NB4 (cell line): Measurements from ENCODE around the gene PXMP4.

Experiments
- DNase-seq: peaks from one replicate; pipeline ENCODE4 v3.0.0; 2010; ENCODE audit warnings: low read depth
- H3K4me3 ChIP-seq: one replicate; pipeline ENCODE4 v1.5.1; 2011; ENCODE audit warnings: mild to moderate bottlenecking, low read depth, low read length, moderate library complexity
- MYC ChIP-seq: IDR thresholded peaks from 2 replicates; pipeline ENCODE4 v1.6.1; 2011; ENCODE audit warnings: low read depth, low read length
- POLR2A ChIP-seq: IDR thresholded peaks from 2 replicates; pipeline ENCODE4 v1.6.1; 2011; ENCODE audit warnings: mild to moderate bottlenecking; ENCODE audit not compliant: insufficient read length; ENCODE audit errors: extremely low read depth
- TF ChIP-seq, protein P1 (sequence below): IDR thresholded peaks from one replicate; pipeline ENCODE4 v1.5.1; 2012; ENCODE audit warnings: low read depth, low read length
- TF ChIP-seq, protein P2 (sequence below): IDR thresholded peaks from 2 replicates; pipeline ENCODE4 v1.6.1; 2011; ENCODE audit warnings: low read depth, low read length

PXMP4 gene

DNA sequence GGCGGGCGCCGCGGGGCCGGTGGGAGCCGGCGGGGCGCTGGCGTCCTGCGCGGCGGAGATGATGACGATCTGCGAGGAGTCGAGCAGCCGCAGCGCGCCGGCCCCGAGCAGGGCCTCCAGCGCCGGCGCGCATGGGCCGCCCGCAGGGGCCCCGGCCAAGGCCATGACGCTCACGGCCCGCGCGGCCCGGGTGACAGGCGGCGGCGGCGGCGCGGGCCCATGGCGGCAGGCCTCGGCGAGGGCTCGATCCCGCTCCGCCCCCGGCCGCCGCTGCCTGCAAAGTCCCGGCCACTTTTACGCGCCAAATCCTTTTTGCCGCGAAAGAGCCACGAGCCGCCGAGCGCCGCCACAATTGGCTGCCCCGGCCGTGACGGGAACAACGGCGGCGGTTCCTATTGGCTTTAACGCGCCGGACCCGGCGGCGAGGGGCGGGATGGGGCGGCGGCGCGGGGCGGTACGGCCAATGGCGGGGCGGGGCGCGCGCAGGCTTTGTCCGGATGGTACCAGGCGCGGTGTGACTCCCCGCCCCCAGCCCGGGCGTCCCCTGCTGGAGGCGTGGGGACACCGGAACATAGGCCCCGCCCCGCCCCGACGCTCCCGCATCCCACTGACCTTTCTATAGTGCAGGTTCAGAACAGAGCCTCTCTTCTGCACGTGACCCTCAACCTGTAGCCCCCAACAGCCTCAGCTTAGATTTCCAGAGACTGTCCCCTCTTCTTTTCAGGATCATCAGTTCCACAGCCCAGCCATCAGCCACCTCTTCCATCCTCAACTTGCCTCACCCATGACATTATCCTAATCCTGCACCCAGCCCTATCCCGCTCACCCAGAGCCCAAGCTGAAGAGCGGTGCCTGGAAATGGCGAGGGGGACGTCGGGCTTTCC is 33.8 kb downstream of the PXMP4 start, which contains the start of gene E2F1:
Gene E2F1 (minus strand): TSS at position 286 of the 884 bp plus-strand sequence. CDS start 121 bp downstream, at position 165.
- DNase-seq, result peak; percentile 98
- H3K4me3 ChIP-seq, result peak within 1 kb of the TSS; percentile 92
- TF ChIP-seq, protein P1, sequence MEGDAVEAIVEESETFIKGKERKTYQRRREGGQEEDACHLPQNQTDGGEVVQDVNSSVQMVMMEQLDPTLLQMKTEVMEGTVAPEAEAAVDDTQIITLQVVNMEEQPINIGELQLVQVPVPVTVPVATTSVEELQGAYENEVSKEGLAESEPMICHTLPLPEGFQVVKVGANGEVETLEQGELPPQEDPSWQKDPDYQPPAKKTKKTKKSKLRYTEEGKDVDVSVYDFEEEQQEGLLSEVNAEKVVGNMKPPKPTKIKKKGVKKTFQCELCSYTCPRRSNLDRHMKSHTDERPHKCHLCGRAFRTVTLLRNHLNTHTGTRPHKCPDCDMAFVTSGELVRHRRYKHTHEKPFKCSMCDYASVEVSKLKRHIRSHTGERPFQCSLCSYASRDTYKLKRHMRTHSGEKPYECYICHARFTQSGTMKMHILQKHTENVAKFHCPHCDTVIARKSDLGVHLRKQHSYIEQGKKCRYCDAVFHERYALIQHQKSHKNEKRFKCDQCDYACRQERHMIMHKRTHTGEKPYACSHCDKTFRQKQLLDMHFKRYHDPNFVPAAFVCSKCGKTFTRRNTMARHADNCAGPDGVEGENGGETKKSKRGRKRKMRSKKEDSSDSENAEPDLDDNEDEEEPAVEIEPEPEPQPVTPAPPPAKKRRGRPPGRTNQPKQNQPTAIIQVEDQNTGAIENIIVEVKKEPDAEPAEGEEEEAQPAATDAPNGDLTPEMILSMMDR, result no peak
- TF ChIP-seq, protein P2, sequence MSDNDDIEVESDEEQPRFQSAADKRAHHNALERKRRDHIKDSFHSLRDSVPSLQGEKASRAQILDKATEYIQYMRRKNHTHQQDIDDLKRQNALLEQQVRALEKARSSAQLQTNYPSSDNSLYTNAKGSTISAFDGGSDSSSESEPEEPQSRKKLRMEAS, result peak; percentile 78
- TF ChIP-seq MYC, result peak; percentile 87
- TF ChIP-seq POLR2A, result peak; percentile 66

DNA sequence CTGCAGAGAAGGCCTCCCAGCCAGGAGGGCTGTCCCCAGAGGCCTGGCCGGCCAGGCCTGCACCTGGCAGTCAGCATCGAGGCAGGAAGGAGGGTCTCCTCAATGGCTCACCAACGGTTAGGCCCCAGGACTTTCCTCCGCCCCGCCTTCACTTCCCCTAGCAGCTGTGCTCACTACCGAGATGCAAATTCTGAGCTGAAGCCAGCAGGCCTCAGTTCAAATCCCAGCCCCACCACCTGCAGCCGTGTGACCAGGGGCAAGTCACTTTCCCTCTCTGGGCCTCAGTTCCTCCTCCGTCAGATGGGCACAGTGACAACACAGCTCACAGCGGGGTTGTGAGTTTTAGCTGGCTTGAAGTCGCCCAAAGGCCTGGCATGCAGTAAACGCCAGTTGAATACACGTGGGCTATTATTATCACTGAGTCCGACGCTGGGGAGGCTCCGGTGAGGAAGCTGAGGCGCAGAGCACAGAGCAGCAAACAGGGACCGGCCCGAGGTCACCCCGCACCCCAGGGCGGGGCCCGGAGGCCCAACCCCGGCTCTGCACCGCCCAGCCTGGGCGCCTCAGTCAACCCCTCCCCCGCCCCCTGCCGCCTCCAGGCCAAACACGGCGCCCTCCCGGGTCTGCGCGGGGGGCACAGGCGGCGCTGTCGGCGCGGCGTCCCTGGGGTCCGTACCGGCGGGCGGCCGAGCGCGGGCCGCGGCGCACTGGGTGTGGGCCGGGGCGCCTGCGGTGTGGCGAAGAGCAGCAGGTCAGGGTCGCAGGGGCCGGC is 34.6 kb downstream of the PXMP4 start:
- peak overlapping the region; percentile 92 for H3K4me3 ChIP-seq
- TF ChIP-seq POLR2A, result no peak
- TF ChIP-seq, protein P1, result no peak
- no peak; the same call in 1 of the 2 replicates for TF ChIP-seq MYC
- TF ChIP-seq, protein P2, result no peak
- DNase-seq, result peak; percentile 88

DNA sequence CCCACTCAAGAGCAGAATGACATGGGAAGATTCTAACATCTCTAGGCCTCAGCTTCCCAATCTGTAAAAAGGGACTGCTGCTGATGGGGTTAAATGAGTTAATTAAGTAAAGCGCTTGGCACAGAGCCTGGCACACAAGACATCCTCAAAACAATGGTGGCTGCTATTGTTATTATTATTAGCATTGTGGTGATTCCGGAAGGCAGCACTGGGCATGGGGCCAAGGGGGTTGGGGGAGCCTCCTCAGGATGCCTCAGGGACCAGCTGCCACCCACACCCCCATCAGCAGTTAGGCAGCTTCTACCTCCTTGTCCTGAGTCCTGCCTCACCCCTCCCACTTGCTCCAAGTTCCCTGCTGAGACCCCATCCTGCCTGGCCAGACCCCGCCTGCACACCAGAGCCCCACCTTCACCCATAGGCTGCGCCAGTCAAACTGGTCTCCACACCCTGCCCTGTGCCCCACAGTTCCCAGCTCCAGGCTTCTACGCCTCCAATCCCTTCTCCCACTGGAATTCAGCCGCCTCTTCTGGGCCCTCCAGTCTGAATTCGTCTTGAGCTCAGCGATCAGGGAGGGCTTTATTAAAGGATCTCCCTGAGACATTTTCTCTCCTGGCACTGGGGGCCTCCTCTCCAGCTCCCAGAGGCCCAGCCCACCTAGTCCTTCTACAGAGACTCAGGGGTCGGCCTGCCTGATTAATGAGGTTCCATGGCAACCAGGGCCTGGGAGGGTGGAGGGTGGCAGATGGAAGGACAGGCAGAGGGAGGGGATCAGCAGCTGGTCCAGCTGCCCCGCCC is 35.4 kb downstream of the PXMP4 start:
- TF ChIP-seq POLR2A (no peak), MYC (no peak)
- TF ChIP-seq, protein P2, result no peak
- TF ChIP-seq, protein P1, result no peak
- peak; percentile 33 for DNase-seq
- H3K4me3 ChIP-seq, result peak overlapping the region; percentile 92

DNA sequence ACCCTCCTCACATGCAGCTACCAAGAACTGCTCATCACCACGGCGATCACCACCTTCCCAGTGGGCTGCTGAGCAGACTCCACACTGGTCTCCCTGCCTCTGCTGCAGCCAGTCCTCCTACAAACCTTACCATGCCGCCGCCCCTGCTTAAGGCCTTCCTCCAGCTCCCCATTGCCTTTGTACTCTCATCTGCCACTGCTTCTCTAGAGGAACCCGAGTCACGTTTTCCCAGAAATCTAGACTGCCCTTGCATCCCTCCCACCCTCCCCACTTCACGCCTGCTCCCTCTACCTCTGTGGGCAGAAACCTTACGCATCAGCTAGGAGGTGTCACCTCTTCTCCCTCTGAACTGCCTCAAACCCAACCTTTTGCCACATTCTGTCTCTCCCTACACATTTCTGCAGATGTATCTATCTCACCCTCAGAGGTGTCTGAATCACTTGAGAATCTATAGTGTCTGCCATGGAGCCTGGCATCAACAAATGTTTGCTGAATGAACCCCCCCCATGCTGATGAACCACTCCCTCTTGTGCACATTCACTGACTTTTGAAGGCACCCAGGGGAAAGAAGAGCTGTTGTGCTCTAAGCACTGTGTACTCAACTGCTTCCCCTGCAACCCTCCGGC is 38.3 kb downstream of the PXMP4 start:
- no peak overlapping the region for H3K4me3 ChIP-seq
- TF ChIP-seq, protein P1, result no peak
- TF ChIP-seq, protein P2, result no peak
- TF ChIP-seq MYC (no peak), POLR2A (no peak)

DNA sequence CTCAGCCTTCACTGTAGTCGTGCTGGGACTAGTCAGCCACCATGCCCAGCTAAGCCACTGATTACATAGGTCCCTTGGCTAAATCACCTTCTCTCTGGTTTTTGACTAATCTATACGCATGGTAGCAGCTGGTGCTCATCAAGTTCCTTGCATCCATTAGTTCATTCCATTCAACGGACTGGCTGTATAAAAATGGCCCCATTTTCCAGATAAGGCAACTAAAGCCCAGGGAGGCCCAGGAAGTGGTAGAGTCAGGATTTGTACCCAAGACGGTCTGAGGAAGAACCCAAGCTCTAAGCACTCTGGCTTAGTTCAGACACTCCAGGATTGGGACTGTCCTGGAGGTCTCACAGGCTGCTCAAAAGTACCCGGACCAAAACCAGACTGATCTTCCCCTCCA is 38.8 kb downstream of the PXMP4 start:
- H3K4me3 ChIP-seq, result no peak overlapping the region
- DNase-seq, result no peak
- TF ChIP-seq, protein P2, result no peak
- TF ChIP-seq POLR2A (no peak), MYC (no peak)
- TF ChIP-seq, protein P1, result no peak

More for the DNA sequence above, 38.3 kb downstream of the PXMP4 start:
- DNase-seq, result no peak
